NT2/D1 (cell line): Measurements from ENCODE around the gene DPH3.

Source experiments
- SUZ12 ChIP-seq: IDR thresholded peaks from 2 replicates; pipeline ENCODE4 v1.6.1; 2011; ENCODE audit not compliant: insufficient read length, insufficient read depth; ENCODE audit errors: extremely low read depth
- YY1 ChIP-seq: IDR thresholded peaks from 2 replicates; pipeline ENCODE4 v1.6.1; 2011; ENCODE audit not compliant: insufficient read length, insufficient read depth
- ZNF274 ChIP-seq: IDR thresholded peaks from 2 replicates; pipeline ENCODE4 v1.6.1; 2011; ENCODE audit warnings: mild to moderate bottlenecking, low read depth, low read length

- TF ChIP-seq ZNF274 = no peak
- TF ChIP-seq SUZ12 = no peak
- no peak for TF ChIP-seq YY1
These were observed 2.0 kb upstream of the DPH3 start for GRCh38 chr3:16266714-16267113.
